ENCODE measurements around the gene RPTN. TPM values are rescaled to one million over a fixed set of nuclear protein-coding genes. Genes with fewer than 3 reads are reported as not detected.

RPTN gene
- polyA plus RNA-seq, 3 donors: not detected

DNA sequence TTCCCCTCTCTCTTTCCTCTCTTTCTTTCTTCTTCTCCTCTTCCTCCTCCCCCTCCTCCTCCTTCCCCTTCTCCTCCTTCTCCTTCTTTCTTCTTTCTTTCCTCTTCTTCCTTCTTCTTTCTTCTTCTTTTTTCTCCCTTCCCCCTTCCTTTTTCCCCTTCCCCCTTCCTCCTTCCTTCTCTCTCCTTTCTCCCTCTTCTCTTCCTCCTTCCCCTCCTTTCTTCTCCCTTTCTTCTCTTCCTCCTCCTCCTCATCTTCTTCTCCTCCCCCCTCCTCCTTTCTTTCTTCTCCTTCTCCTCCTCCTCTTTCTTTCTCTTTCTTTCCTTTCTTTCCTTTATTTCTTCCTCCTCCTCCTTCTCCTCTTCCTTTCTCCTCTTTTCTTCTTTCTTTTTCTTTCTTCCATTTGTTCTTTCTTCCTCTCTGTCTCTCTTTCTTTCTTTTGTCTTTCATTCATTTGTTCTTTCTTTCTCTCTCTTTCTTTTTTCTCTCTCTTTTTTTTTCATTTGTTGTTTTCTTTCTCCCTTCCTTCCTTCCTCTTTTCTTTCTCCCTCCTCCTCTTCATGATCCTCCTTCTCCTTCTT is 38.4 kb upstream of the RPTN start:
- Mint-ChIP-seq H3K27me3 (ENCODE audit: low read depth in 3 of 3) (peaks cover 3 to 11% (median 7%) of the 10 kb centered on the region in 3 donors), H3K4me1 (no peaks in the 10 kb centered on the region), H3K36me3 (no peaks in the 10 kb centered on the region), H3K4me3 (peak overlapping the region in 1 of 2 donors; percentile 19), H3K27ac (no peak overlapping the region), H3K9me3 (peaks cover 0 to 11% (median 7%) of the 10 kb centered on the region in 7 donors)
- Histone ChIP-seq H3K79me2 (ENCODE audit: insufficient read depth, low read length) (no peaks in the 10 kb centered on the region), H3K9me3 (replicated peaks in 1 of 2; ENCODE audit: control insufficient read depth in 1 of 2, insufficient read depth in 1 of 2, low read length in 2 of 2) (no peaks in the 10 kb centered on the region), H3K4me3 (replicated peaks in 1 of 3; ENCODE audit: low read depth in 2 of 3, low read length in 3 of 3) (no peak overlapping the region), H2AFZ (ENCODE audit: insufficient read depth, low read depth, low read length, poor library complexity, severe bottlenecking) (no peak overlapping the region), H3K4me1 (ENCODE audit: control insufficient read depth in 1 of 2, insufficient read depth in 2 of 2, low read length in 2 of 2) (no peaks in the 10 kb centered on the region), H3K36me3 (replicated peaks in 1 of 2; ENCODE audit: control insufficient read depth in 1 of 2, insufficient read depth in 2 of 2, low read length in 2 of 2) (no peaks in the 10 kb centered on the region), H4K20me1 (ENCODE audit: insufficient read depth, low read length) (no peaks in the 10 kb centered on the region), H3K27me3 (ENCODE audit: control insufficient read depth in 2 of 2, insufficient read depth in 2 of 2, low read length in 2 of 2) (no peaks in the 10 kb centered on the region), H3K4me2 (replicated peaks; ENCODE audit: extremely low read depth, low read length, poor library complexity, severe bottlenecking) (no peak overlapping the region), H3K9ac (ENCODE audit: insufficient read depth, low read length, poor library complexity, severe bottlenecking) (no peak overlapping the region), H3K27ac (ENCODE audit: low read depth in 1 of 2, low read length in 2 of 2) (no peak overlapping the region)
- no peak for DNase-seq
- TF ChIP-seq, protein P1, sequence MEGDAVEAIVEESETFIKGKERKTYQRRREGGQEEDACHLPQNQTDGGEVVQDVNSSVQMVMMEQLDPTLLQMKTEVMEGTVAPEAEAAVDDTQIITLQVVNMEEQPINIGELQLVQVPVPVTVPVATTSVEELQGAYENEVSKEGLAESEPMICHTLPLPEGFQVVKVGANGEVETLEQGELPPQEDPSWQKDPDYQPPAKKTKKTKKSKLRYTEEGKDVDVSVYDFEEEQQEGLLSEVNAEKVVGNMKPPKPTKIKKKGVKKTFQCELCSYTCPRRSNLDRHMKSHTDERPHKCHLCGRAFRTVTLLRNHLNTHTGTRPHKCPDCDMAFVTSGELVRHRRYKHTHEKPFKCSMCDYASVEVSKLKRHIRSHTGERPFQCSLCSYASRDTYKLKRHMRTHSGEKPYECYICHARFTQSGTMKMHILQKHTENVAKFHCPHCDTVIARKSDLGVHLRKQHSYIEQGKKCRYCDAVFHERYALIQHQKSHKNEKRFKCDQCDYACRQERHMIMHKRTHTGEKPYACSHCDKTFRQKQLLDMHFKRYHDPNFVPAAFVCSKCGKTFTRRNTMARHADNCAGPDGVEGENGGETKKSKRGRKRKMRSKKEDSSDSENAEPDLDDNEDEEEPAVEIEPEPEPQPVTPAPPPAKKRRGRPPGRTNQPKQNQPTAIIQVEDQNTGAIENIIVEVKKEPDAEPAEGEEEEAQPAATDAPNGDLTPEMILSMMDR (IDR thresholded peaks at IDR 0.05): no peak
- intact Hi-C loops (cut with micrococcal nuclease): no loop called here

DNA sequence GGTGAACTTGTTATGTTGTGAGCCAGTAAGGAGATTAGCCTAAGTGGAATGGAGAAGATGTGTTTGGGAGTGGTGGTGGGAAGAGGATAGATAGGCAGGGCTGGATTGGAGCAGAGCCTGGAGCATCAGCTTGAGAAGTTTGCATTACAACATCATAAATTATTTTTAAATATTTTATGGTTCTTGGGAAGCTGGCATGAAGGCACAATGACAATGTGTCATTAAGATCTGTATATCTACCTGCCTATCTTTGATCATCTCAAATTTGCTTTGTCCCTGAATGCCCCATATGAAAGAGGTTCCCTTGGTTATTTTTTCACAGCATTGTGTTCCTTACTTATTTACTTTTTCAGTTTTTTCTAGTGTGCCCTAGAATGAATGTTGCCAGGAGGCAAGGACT is 32.7 kb upstream of the RPTN start:
- Mint-ChIP-seq H3K27me3 (ENCODE audit: low read depth in 3 of 3) (peaks cover 14 to 32% (median 18%) of the 10 kb centered on the region in 3 donors), H3K4me3 (peak overlapping the region in 1 of 2 donors; percentile 8), H3K27ac (no peak overlapping the region), H3K9me3 (peaks cover 0 to 10% (median 4%) of the 10 kb centered on the region in 7 donors), H3K36me3 (no peaks in the 10 kb centered on the region), H3K4me1 (peaks cover 23% of the 10 kb centered on the region)
- intact Hi-C loops (cut with micrococcal nuclease): loop anchor here in 1 of 2 donors (2.0 to 5.0 kb wide), 2 partner anchors 251 to 267 kb away; no protein-coding TSS in a partner anchor
- H3K9me3 ChIP-seq (replicated peaks in 1 of 2; ENCODE audit: control insufficient read depth in 1 of 2, insufficient read depth in 1 of 2, low read length in 2 of 2): no peaks in the 10 kb centered on the region
- H2AFZ ChIP-seq (ENCODE audit: insufficient read depth, low read depth, low read length, poor library complexity, severe bottlenecking): no peak overlapping the region
- H3K79me2 ChIP-seq (ENCODE audit: insufficient read depth, low read length): no peaks in the 10 kb centered on the region
- H3K27ac ChIP-seq (ENCODE audit: low read depth in 1 of 2, low read length in 2 of 2): no peak overlapping the region
- H3K4me1 ChIP-seq (ENCODE audit: control insufficient read depth in 1 of 2, insufficient read depth in 2 of 2, low read length in 2 of 2): peaks cover 15 to 20% of the 10 kb centered on the region in 2 donors
- DNase-seq: no peak
- TF ChIP-seq, protein P1 (IDR thresholded peaks at IDR 0.05): no peak
- H3K4me3 ChIP-seq (replicated peaks in 1 of 3; ENCODE audit: low read depth in 2 of 3, low read length in 3 of 3): no peak overlapping the region
- no peak overlapping the region for H3K9ac ChIP-seq (ENCODE audit: insufficient read depth, low read length, poor library complexity, severe bottlenecking)
- H3K36me3 ChIP-seq (replicated peaks in 1 of 2; ENCODE audit: control insufficient read depth in 1 of 2, insufficient read depth in 2 of 2, low read length in 2 of 2): no peaks in the 10 kb centered on the region
- no peaks in the 10 kb centered on the region for H4K20me1 ChIP-seq (ENCODE audit: insufficient read depth, low read length)
- no peak overlapping the region for H3K4me2 ChIP-seq (replicated peaks; ENCODE audit: extremely low read depth, low read length, poor library complexity, severe bottlenecking)
- H3K27me3 ChIP-seq (ENCODE audit: control insufficient read depth in 2 of 2, insufficient read depth in 2 of 2, low read length in 2 of 2): peaks cover 0 to 15% of the 10 kb centered on the region in 2 donors
